Effector memory CD4-positive, alpha-beta T cell (primary cell): ENCODE results near the gene SORCS2.

ENCODE experiments used
- DNase-seq, 3 donors: peaks; one replicate each; pipeline ENCODE4 v3.0.0-alpha.2; 2020
- H3K27ac ChIP-seq: 2 replicates; pipeline ENCODE4 v1.7.0; 2013; ENCODE audit warnings: mild to moderate bottlenecking, low read length, moderate library complexity; ENCODE audit not compliant: insufficient read depth, poor library complexity, severe bottlenecking
- H3K27me3 ChIP-seq: replicated peaks from 2 replicates; pipeline ENCODE4 v1.7.0; 2013; ENCODE audit warnings: mild to moderate bottlenecking, low read length; ENCODE audit not compliant: insufficient read depth, control insufficient read depth, poor library complexity, severe bottlenecking
- H3K36me3 ChIP-seq: 2 replicates; pipeline ENCODE4 v1.7.0; 2013; ENCODE audit warnings: mild to moderate bottlenecking, low read length, moderate library complexity; ENCODE audit not compliant: control insufficient read depth, insufficient read depth
- H3K4me1 ChIP-seq: 2 replicates; pipeline ENCODE4 v1.7.0; 2013; ENCODE audit warnings: low read length, mild to moderate bottlenecking; ENCODE audit not compliant: control insufficient read depth, insufficient read depth, poor library complexity, severe bottlenecking
- H3K4me3 ChIP-seq: 2 replicates; pipeline ENCODE4 v1.7.0; 2013; ENCODE audit warnings: low read length, low read depth, mild to moderate bottlenecking; ENCODE audit not compliant: insufficient read depth, poor library complexity, severe bottlenecking
- H3K9me3 ChIP-seq: 2 replicates; pipeline ENCODE4 v1.7.0; 2013; ENCODE audit warnings: mild to moderate bottlenecking, low read length, moderate library complexity; ENCODE audit not compliant: control insufficient read depth
- total RNA-seq, 3 donors: gene quantifications; one replicate each; lab custom pipeline; 2026; lab: John Stamatoyannopoulos, UW

The SORCS2 gene
- total RNA-seq, result 0 to 0.58 (median 0) reads per million in 3 donors

DNA sequence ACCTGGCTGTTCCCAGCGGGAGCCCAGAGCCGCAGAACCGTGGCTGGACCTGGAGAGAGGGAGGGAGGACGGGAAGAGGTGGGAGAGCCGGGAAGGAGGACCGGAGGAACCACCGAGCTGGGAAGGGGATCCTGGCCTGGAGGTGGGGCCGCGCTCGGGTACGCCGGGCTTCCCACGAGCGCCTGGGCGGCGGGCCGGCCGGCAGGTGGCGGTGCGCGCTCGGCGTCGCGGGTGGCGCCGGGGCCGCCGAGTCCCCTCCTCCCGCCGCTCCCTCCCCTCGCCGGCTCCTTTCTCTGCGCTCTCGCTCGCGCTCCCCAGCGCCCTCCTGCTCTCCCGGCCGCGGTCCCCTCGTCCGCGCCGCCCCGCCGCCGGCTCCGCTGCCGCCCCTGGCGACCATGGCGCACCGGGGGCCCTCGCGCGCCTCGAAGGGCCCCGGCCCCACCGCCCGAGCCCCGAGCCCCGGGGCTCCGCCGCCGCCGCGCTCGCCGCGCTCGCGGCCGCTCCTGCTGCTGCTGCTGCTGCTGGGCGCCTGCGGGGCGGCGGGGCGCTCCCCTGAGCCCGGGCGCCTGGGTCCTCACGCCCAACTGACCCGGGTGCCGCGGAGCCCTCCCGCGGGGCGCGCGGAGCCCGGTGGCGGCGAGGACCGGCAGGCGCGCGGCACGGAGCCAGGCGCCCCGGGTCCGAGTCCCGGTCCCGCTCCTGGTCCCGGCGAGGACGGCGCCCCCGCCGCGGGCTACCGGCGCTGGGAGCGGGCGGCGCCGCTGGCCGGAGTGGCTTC is at the start of gene SORCS2:
Gene SORCS2 (plus strand): TSS at position 287 of the 778 bp plus-strand sequence.
- DNase-seq, result no peak
- H3K36me3 ChIP-seq, result no peaks in the 10 kb centered on the region
- H3K4me3 ChIP-seq, result no peak within 1 kb of the TSS
- no peaks in the 10 kb centered on the region for H3K9me3 ChIP-seq
- H3K27me3 ChIP-seq, result peaks cover 29% of the 10 kb centered on the region
- peaks cover 6% of the 10 kb centered on the region for H3K4me1 ChIP-seq
- no peak within 1 kb of the TSS for H3K27ac ChIP-seq

DNA sequence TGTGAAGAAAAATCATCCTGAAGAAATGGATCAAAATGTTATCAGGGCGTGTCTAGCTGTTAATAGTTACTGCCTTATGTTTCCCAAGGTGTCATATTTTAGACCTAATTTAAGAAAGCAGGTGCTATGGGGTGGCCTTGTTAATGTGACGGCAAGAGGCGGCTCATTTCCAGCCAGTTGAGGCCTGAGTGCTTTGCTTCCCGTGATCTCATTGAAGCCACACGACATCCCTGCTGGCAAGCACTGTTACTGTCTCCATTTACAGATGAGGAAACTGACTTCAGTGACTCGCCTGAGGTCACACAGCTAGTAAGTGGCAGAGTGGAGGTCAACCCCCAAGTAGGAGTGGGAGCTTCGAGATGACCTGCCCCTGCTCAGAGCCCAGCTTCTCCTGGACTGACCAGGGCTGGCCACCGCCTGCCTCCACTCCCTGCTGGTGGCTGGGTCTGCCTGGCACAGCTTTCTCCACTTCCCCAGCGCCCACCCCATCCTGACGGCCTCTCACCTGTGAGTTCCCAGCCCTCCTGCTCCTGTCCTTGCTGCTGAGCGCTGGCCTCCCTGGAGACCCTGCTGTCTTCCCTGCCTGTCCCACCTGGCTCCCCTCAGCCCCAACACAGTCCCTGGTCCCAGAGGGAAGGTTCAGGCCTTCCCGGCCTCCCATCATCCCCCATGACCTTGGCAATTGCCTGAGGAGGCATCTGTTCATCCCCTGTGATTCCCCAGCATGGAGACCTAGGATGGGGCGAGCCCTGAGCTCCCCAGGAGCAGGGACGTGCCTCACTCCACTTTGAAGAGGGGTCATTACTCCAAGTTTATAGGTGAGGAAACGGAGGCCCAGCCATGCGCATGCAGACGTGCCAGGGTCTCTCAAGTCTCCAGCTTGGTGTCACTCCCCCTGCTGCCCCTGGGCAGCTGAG is 47.7 kb upstream of the SORCS2 start:
- H3K4me3 ChIP-seq, result no peak overlapping the region
- H3K27me3 ChIP-seq, result no peaks in the 10 kb centered on the region

DNA sequence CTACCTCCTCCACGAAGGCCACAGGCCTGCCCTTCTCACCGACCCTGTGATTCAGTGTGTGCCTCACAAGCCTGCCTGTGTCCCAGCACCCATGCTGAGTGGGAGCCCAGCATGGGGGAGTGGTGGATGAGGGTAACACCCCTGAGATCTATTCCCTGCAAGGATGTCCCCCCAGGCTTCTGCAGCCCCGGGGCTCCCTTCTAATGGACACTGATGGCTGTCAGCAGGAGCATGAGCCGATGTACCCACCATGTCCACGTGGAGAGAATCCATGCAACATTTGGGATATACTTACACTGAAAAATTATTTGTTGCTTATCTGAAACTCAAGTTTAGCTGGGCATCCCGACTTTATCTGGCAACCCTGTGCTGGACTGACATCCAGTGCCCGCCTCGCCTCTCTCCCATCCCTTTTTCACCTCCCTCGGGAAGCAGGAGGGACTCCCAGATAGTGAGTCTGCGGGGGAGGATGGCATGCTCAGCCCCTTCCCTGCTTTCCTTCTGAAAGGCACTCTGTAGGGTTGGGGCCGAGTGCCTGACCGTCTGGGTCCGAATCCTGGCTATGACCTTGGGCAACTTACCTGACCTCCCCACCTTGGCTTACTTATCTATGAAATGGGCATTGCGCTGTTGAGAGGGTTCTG is 46.9 kb upstream of the SORCS2 start:
- H3K27me3 ChIP-seq, result no peaks in the 10 kb centered on the region

More for the DNA sequence above, 47.7 kb upstream of the SORCS2 start:
- no peaks in the 10 kb centered on the region for H3K4me1 ChIP-seq
- DNase-seq, result no peak
- H3K36me3 ChIP-seq, result no peaks in the 10 kb centered on the region
- H3K9me3 ChIP-seq, result no peaks in the 10 kb centered on the region
- no peak overlapping the region for H3K27ac ChIP-seq

DNA sequence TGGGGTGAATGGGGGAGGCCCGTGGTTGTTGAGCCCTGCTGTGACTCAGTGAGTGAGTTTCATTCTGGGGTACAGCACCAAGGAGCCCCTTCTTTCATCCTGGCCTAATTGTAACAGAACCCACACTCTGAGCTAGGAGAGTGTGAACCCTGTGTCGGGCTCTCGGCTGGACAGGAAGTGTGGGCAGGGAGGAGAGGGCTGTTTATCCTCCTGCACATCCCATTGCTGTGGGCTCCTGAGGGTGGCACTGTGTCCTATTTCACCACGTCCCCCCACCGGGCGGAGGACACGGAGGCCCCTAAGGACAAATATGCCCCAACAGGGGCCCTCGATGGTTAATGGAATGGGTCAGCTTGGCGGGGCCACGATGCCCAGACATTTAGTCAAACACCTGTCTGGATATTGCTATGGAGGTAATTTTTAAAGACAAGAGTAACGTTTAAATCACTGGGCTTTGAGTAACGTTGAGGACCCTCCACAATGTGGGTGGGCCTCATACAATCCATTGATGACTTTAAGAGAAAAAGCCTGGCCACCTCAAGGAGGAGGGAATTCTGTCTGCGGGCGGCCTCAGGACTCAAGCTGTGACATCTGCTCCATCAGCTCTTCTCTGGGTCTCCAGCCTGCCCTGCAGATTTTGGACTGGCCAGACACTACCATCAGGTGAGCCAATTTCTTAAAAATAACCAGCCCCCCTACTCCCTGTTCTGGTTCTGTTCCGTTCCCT is 46.1 kb upstream of the SORCS2 start:
- Histone ChIP-seq H3K4me1 (no peaks in the 10 kb centered on the region), H3K36me3 (no peaks in the 10 kb centered on the region), H3K4me3 (no peak overlapping the region), H3K27me3 (no peaks in the 10 kb centered on the region), H3K27ac (no peak overlapping the region), H3K9me3 (no peaks in the 10 kb centered on the region)
- no peak for DNase-seq

More for the DNA sequence above, 46.9 kb upstream of the SORCS2 start:
- H3K4me1 ChIP-seq, result no peaks in the 10 kb centered on the region
- H3K36me3 ChIP-seq, result no peaks in the 10 kb centered on the region
- no peaks in the 10 kb centered on the region for H3K9me3 ChIP-seq
- H3K4me3 ChIP-seq, result no peak overlapping the region
- no peak for DNase-seq
- no peak overlapping the region for H3K27ac ChIP-seq

DNA sequence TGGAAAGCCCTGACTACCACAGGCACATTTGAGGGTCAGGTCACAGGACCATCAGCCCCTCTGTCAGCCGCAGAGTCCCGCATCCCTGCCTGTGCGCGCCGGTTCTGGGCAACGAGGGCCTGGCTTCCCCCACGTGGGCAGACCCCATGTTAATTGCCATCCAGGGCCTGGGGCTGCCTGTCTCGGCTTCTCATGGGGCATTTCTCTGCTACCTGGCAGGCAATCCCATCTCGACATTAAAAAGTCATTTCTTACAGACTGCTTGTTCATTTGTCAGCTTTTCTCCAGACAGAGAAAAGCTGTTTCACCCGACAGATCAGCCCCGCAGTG is 45.6 kb upstream of the SORCS2 start:
- Histone ChIP-seq H3K4me3 (no peak overlapping the region), H3K27me3 (no peaks in the 10 kb centered on the region), H3K9me3 (no peaks in the 10 kb centered on the region), H3K27ac (no peak overlapping the region), H3K4me1 (no peaks in the 10 kb centered on the region), H3K36me3 (no peaks in the 10 kb centered on the region)
- DNase-seq, result no peak

DNA sequence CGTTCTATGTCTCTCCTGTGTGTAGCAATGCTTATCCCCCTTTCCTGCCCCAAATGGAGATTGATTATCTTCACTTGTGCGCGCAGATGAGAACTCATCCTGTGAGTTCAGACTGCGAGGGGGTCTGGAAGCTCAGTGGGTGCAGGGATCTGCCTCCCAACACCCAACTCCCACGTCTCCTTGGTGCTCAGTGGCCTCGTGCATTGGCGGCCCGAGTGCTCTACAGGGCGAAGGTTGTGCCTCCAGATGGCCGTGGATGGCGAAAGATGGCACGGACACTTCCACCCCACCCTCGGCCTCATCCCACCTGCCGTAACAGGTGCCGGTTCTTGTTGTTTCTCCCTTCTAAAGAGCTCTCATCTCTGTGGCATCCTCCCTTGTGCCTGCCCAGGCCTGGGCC is 45.1 kb upstream of the SORCS2 start:
- Histone ChIP-seq H3K4me3 (no peak overlapping the region), H3K9me3 (no peaks in the 10 kb centered on the region), H3K36me3 (no peaks in the 10 kb centered on the region), H3K27ac (no peak overlapping the region), H3K4me1 (no peaks in the 10 kb centered on the region), H3K27me3 (no peaks in the 10 kb centered on the region)
- no peak for DNase-seq

DNA sequence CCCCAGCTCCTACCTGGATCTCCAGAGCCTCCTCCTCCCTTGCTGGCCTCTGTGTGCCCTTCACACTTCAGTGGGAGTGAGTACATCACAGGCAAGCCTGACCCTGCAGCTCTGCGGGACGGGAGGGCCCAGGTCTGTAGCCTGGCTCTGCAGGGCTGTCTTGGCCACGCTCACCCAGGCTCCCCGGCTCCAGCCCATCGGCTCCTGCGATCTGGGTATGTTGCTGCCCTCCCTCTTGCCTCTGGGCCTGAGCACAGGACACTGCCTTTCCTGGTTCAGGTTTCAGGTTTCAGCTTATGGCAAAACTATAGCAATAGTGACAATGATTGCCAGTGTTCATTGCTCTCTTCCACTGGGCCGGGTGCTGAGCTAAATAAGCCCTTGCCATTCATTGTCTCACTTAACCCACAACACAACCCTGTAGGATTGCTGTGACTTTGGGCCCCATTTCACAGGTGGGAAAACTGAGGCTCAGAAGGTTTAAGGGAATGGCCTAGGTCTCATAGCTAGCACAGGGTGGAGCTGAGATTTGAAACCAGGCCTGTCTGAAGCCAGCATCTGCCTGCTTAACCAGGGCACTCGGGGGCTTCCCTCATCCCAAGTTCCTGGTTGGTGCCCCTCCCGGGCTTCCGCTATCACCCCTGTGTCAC is 44.6 kb upstream of the SORCS2 start:
- H3K4me3 ChIP-seq, result no peak overlapping the region
- no peak for DNase-seq
- H3K27ac ChIP-seq, result no peak overlapping the region
- H3K27me3 ChIP-seq, result no peaks in the 10 kb centered on the region
- no peaks in the 10 kb centered on the region for H3K36me3 ChIP-seq
- H3K9me3 ChIP-seq, result no peaks in the 10 kb centered on the region
- no peaks in the 10 kb centered on the region for H3K4me1 ChIP-seq

DNA sequence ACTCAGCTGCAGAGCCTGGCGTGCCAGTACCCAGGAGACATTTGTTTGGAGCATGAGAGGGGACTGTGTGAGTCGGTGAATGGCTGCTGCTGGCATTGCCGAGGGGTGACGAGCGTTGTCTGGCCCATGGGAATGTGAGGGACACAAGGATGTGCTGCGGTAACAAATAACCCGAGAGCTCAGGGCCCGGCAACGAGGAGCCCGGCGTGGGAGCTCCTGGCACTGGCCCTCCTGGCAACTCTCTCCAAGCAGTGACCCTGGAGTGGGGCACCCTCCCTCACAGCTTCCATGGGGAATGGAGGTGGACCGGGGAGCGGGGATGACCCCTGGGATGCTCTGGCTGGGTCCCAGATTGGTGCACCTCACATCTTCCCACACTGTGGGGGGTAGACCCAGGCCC is 44.0 kb upstream of the SORCS2 start:
- H3K4me1 ChIP-seq, result no peaks in the 10 kb centered on the region
- DNase-seq, result no peak
- H3K9me3 ChIP-seq, result no peaks in the 10 kb centered on the region
- no peaks in the 10 kb centered on the region for H3K36me3 ChIP-seq
- no peak overlapping the region for H3K4me3 ChIP-seq
- H3K27ac ChIP-seq, result no peak overlapping the region
- H3K27me3 ChIP-seq, result no peaks in the 10 kb centered on the region

DNA sequence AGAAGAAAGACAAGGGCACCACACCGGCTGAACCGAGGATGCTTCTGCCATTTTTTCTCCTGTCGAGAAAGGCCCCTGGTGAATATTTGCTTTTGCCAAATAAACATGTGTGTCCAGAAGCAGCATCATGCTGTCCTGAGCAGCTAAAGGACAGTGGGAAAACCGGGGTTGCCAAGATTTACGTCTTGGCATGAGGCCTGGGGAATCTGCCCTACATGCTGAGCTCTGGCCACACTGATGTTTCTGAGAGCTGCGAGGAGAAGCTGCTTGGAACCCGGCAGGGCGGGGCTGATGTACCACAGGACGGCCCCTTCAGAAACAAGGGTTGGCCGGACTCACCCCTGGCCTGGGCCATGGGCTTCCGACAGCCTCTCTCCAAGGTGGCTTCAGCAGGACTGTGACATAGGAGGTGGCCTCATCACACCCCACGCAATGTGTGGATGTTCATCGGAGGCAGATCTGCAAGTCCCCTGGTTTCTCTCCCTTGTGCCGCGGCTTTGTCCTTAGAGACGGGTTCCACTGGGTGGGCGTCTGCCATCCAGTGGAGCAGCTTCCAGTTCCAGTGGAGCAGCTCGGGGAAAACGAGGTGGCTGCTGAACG is 42.2 kb upstream of the SORCS2 start:
- Histone ChIP-seq H3K36me3 (no peaks in the 10 kb centered on the region), H3K4me1 (no peaks in the 10 kb centered on the region), H3K27me3 (no peaks in the 10 kb centered on the region), H3K9me3 (no peaks in the 10 kb centered on the region), H3K4me3 (no peak overlapping the region), H3K27ac (no peak overlapping the region)
- DNase-seq, result no peak
